HG03039 (cell line): ENCODE results near the gene CXCL11.
"Not testable (repeated sequence)": the region's sequence is repeated elsewhere in the genome, so short reads cannot be mapped to it uniquely, and the experiment has no call there.

Experiments
- ATAC-seq: cut with Tn5 transposase; IDR thresholded peaks from one replicate; pipeline ENCODE4 v1.9.1; 2021; ENCODE audit warnings: mild to moderate bottlenecking, moderate library complexity; ENCODE audit not compliant: unreplicated experiment

The CXCL11 gene

GRCh38 chr4:76043306-76043705 is 7.4 kb upstream of the CXCL11 start:
- not testable (repeated sequence) for ATAC-seq

- not testable (repeated sequence) for ATAC-seq
Observed at GRCh38 chr4:76042241-76042998, 6.5 kb upstream of the CXCL11 start.

- ATAC-seq, result no peak
Observed at GRCh38 chr4:76036855-76037254, 985 bp upstream of the CXCL11 start.

GRCh38 chr4:76035141-76035540 is 729 bp downstream of the CXCL11 start:
- ATAC-seq, result no peak

- ATAC-seq, result no peak
Observed at GRCh38 chr4:76029300-76029699, 6.6 kb downstream of the CXCL11 start.

GRCh38 chr4:76028350-76028765 is 7.5 kb downstream of the CXCL11 start:
- no peak for ATAC-seq

GRCh38 chr4:76024065-76024464 is 11.8 kb downstream of the CXCL11 start:
- ATAC-seq, result no peak

- ATAC-seq, result no peak
Observed at GRCh38 chr4:76023389-76023788, 12.5 kb downstream of the CXCL11 start, which contains the start of gene CXCL10. CXCL10 (minus strand) TSS chr4:76023497; CDS start chr4:76023431, 66 bp downstream.

GRCh38 chr4:76022677-76023076 is 13.2 kb downstream of the CXCL11 start:
- no peak for ATAC-seq

- ATAC-seq, result no peak
Observed at GRCh38 chr4:76022031-76022430, 13.8 kb downstream of the CXCL11 start.

- ATAC-seq, result no peak
Observed at GRCh38 chr4:76017056-76017686, 18.7 kb downstream of the CXCL11 start.

- peak; percentile 48 for ATAC-seq
Observed at GRCh38 chr4:76016393-76016792, 19.5 kb downstream of the CXCL11 start.

- ATAC-seq, result no peak
Observed at GRCh38 chr4:76013540-76013939, 22.3 kb downstream of the CXCL11 start.

GRCh38 chr4:76012388-76012801 is 23.5 kb downstream of the CXCL11 start:
- ATAC-seq, result no peak

GRCh38 chr4:76011700-76012387 is 24.0 kb downstream of the CXCL11 start:
- peak; percentile 79 for ATAC-seq

GRCh38 chr4:76011018-76011670 is 24.7 kb downstream of the CXCL11 start:
- no peak for ATAC-seq

- ATAC-seq, result no peak
Observed at GRCh38 chr4:76010576-76010975, 25.3 kb downstream of the CXCL11 start.

- ATAC-seq, result no peak
Observed at GRCh38 chr4:76009311-76009710, 26.6 kb downstream of the CXCL11 start.

GRCh38 chr4:76007089-76007862 is 28.6 kb downstream of the CXCL11 start, which contains the start of gene CXCL9:
CXCL9 (minus strand) TSS chr4:76007509; CDS start chr4:76007449, 60 bp downstream.
- no peak for ATAC-seq

GRCh38 chr4:76003620-76004019 is 32.2 kb downstream of the CXCL11 start:
- no peak for ATAC-seq
